ENCODE data around the gene IGSF8.

GRCh38 chr1:160097911-160098851 lies at the start of gene IGSF8:
- TF ChIP-seq CTCF (IDR thresholded peaks at IDR 0.05) (no peak), ZNF416 (CRISPR knock-in tag; IDR thresholded peaks at IDR 0.05) (no peak)

Data from WTC11 (cell line).